HepG2 (cell line): Measurements from ENCODE around the gene APOC3. TPM values are rescaled to one million over a fixed set of nuclear protein-coding genes. Genes with fewer than 3 reads are reported as not detected.

Source experiments
- AKNA ChIP-seq: sonication (generic); formaldehyde crosslinking; IDR thresholded peaks from 2 replicates; pipeline ENCODE4 v1.4.0; 2020; ENCODE audit warnings: missing genetic modification reagents, borderline replicate concordance
- BCL6 ChIP-seq: IDR thresholded peaks from 2 replicates; pipeline ENCODE4 v1.6.1; 2016; ENCODE audit warnings: missing genetic modification reagents, missing compliant biosample characterization
- GABPB1 ChIP-seq: IDR thresholded peaks from 2 replicates; pipeline ENCODE4 v1.6.1; 2016; ENCODE audit warnings: mild to moderate bottlenecking, missing genetic modification reagents, moderate library complexity, missing compliant biosample characterization
- HNF4G ChIP-seq, 2 experiments: sonication (generic) in 1 of 2; formaldehyde crosslinking in 1 of 2; IDR thresholded peaks; 2 replicates each; pipeline versions ENCODE4 v1.4.0 to v1.6.1; 2011 to 2020; ENCODE audit warnings: borderline replicate concordance in 2 of 2, low read depth in 2 of 2, mild to moderate bottlenecking in 2 of 2, low read length in 1 of 2, missing genetic modification reagents in 1 of 2, moderate library complexity in 1 of 2
- IRX3 ChIP-seq: sonication (generic); formaldehyde crosslinking; IDR thresholded peaks from 2 replicates; pipeline ENCODE4 v1.8.1; 2023; ENCODE audit warnings: mild to moderate bottlenecking, low read depth, missing genetic modification reagents, borderline replicate concordance
- KLF15 ChIP-seq: sonication (generic); formaldehyde crosslinking; IDR thresholded peaks from 2 replicates; pipeline ENCODE4 v1.8.1; 2023; ENCODE audit warnings: borderline replicate concordance, mild to moderate bottlenecking, inconsistent platforms, missing genetic modification reagents, mixed read lengths
- MED1 ChIP-seq: sonication (generic); formaldehyde crosslinking; IDR thresholded peaks from 2 replicates; pipeline ENCODE4 v1.4.0; 2020; ENCODE audit warnings: missing genetic modification reagents
- MEIS1 ChIP-seq: sonication (generic); formaldehyde crosslinking; IDR thresholded peaks from 2 replicates; pipeline ENCODE4 v1.9.0; 2021; ENCODE audit warnings: mild to moderate bottlenecking, missing genetic modification reagents, moderate library complexity, borderline replicate concordance
- POLR2AphosphoS2 ChIP-seq: IDR thresholded peaks from 2 replicates; pipeline ENCODE4 v1.6.1; 2011; ENCODE audit warnings: low read depth, low read length, improper control_type of control experiment
- PTBP1 ChIP-seq: fragments of 200-400 bp; formaldehyde crosslinking; IDR thresholded peaks from 2 replicates; pipeline ENCODE4 v1.6.1; 2018; ENCODE audit warnings: low read length, low read depth; ENCODE audit not compliant: poor library complexity, severe bottlenecking
- RXRA ChIP-seq: sonication (generic); formaldehyde crosslinking; IDR thresholded peaks from 2 replicates; pipeline ENCODE4 v1.5.1; 2020; ENCODE audit warnings: missing genetic modification reagents
- SMARCC2 ChIP-seq: fragments of 450-650 bp; IDR thresholded peaks from 2 replicates; pipeline ENCODE4 v1.6.1; 2017; ENCODE audit warnings: antibody characterized with exemption, mild to moderate bottlenecking
- ZC3H13 ChIP-seq: sonication (generic); formaldehyde crosslinking; IDR thresholded peaks from 2 replicates; pipeline ENCODE4 v1.8.1; 2023; ENCODE audit warnings: mild to moderate bottlenecking, missing genetic modification reagents, moderate library complexity
- ZNF101 ChIP-seq: sonication (generic); formaldehyde crosslinking; IDR thresholded peaks from 2 replicates; pipeline ENCODE4 v1.4.0; 2020; ENCODE audit warnings: mild to moderate bottlenecking, low read depth, missing genetic modification reagents, borderline replicate concordance
- ZNF263 ChIP-seq: sonication (generic); formaldehyde crosslinking; IDR thresholded peaks from 2 replicates; pipeline ENCODE4 v1.4.0; 2020; ENCODE audit warnings: missing genetic modification reagents
- ZNF264 ChIP-seq: sonication (generic); formaldehyde crosslinking; IDR thresholded peaks from 2 replicates; pipeline ENCODE4 v1.4.0; 2020; ENCODE audit warnings: missing genetic modification reagents
- ZNF503 ChIP-seq: sonication (generic); formaldehyde crosslinking; IDR thresholded peaks from 2 replicates; pipeline ENCODE4 v1.4.0; 2020; ENCODE audit warnings: missing genetic modification reagents
- ZNF639 ChIP-seq: conservative IDR thresholded peaks from 2 replicates; pipeline ENCODE4 v1.6.1; 2018; ENCODE audit warnings: missing genetic modification reagents
- polyA plus RNA-seq, 8 experiments: library from polyadenylated mRNA; depleted of rRNA in 3 of 8; stranded (reverse) in 7 of 8; unstranded in 1 of 8; fragments of >200 nt; fragmentation: Illumina TruSeq in 4 of 8; extraction: Trizol in 4 of 8; gene quantifications; 2 replicates each; pipeline versions ENCODE4 v1.2.1 to v1.2.3, GENCODE V29; 2011 to 2016; ENCODE audit warnings: low read depth in 4 of 8, missing spikeins in 1 of 8, mixed read lengths in 1 of 8; ENCODE audit not compliant: insufficient read depth in 1 of 8
- total RNA-seq, 5 experiments: library from RNA; depleted of rRNA; stranded (reverse); fragments of >200 nt; fragmentation: Illumina TruSeq; extraction: Trizol; gene quantifications; 2 replicates each; pipeline ENCODE4 v1.2.3, GENCODE V29; 2016; ENCODE audit warnings: low read depth in 1 of 5
- TF ChIP-seq, protein P1 (sequence below): sonication (generic); formaldehyde crosslinking; IDR thresholded peaks from 2 replicates; pipeline ENCODE4 v1.4.0; 2020; ENCODE audit warnings: missing genetic modification reagents

The APOC3 gene
- total and polyA plus RNA-seq, 2 of the 13 experiments (the other 11 are each of a cell fraction or from before 2014, with no cell fraction given): 314 to 687 TPM

DNA sequence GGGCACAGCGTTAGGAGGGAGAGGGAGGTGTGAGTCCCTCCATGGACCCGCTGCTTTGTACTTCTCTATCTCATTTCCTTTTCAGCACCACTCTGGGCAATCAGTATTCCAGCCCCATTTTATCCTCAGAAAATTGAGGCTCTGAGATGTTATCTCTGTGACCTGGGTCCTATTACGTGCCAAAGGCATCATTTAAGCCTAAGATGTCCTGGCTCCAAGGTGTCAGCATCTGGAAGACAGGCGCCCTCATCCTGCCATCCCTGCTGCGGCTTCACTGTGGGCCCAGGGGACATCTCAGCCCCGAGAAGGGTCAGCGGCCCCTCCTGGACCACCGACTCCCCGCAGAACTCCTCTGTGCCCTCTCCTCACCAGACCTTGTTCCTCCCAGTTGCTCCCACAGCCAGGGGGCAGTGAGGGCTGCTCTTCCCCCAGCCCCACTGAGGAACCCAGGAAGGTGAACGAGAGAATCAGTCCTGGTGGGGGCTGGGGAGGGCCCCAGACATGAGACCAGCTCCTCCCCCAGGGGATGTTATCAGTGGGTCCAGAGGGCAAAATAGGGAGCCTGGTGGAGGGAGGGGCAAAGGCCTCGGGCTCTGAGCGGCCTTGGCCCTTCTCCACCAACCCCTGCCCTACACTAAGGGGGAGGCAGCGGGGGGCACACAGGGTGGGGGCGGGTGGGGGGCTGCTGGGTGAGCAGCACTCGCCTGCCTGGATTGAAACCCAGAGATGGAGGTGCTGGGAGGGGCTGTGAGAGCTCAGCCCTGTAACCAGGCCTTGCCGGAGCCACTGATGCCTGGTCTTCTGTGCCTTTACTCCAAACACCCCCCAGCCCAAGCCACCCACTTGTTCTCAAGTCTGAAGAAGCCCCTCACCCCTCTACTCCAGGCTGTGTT, 829 bp upstream of the APOC3 start (continued):
- TF ChIP-seq, protein P1, sequence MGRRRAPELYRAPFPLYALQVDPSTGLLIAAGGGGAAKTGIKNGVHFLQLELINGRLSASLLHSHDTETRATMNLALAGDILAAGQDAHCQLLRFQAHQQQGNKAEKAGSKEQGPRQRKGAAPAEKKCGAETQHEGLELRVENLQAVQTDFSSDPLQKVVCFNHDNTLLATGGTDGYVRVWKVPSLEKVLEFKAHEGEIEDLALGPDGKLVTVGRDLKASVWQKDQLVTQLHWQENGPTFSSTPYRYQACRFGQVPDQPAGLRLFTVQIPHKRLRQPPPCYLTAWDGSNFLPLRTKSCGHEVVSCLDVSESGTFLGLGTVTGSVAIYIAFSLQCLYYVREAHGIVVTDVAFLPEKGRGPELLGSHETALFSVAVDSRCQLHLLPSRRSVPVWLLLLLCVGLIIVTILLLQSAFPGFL (CRISPR knock-in tag): no peak
- TF ChIP-seq GABPB1 (peak; percentile 41; the same call in 1 of the 2 replicates), HNF4G (IDR thresholded peaks at IDR 0.05; ENCODE audit: borderline replicate concordance, low read depth, low read length) (peak; percentile 97), HNF4G (CRISPR knock-in tag; IDR thresholded peaks at IDR 0.05; ENCODE audit: borderline replicate concordance, low read depth) (peak; percentile 97), BCL6 (peak; percentile 84), ZNF101 (CRISPR knock-in tag) (no peak), PTBP1 (no peak), POLR2AphosphoS2 (no peak), MEIS1 (CRISPR knock-in tag) (no peak; the same call in 1 of the 2 replicates), ZC3H13 (CRISPR knock-in tag) (peak; percentile 42; the same call in 1 of the 2 replicates), ZNF639 (no peak; the same call in 1 of the 2 replicates), KLF15 (CRISPR knock-in tag) (peak; percentile 51; the same call in 1 of the 2 replicates), SMARCC2 (no peak), AKNA (CRISPR knock-in tag) (no peak), RXRA (CRISPR knock-in tag) (peak; percentile 89), IRX3 (CRISPR knock-in tag) (no peak), MED1 (CRISPR knock-in tag) (peak; percentile 96), ZNF263 (CRISPR knock-in tag) (peak; percentile 53), ZNF264 (peak; percentile 76), ZNF503 (CRISPR knock-in tag) (peak; percentile 86; the same call in 1 of the 2 replicates)
